Measurements from ENCODE around the gene DIAPH2.
A peak's percentile ranks its signal among the peaks of the same experiment; 100 is the strongest.
"Not testable (repeated sequence)": the region's sequence is repeated elsewhere in the genome, so short reads cannot be mapped to it uniquely, and the experiment has no call there.

Gene DIAPH2

GRCh38 chrX:96820935-96821334 lies 136.3 kb downstream of the DIAPH2 start:
- no peak for DNase-seq

GRCh38 chrX:96824166-96824565 lies 139.5 kb downstream of the DIAPH2 start:
- DNase-seq, result no peak

- DNase-seq, result no peak
Observed at GRCh38 chrX:96833333-96833732, 148.7 kb downstream of the DIAPH2 start.

GRCh38 chrX:96834137-96834536 lies 149.5 kb downstream of the DIAPH2 start:
- DNase-seq, result no peak

GRCh38 chrX:96835660-96836289 lies 151.1 kb downstream of the DIAPH2 start:
- DNase-seq, result no peak

- no peak for DNase-seq
Observed at GRCh38 chrX:96837808-96838207, 153.2 kb downstream of the DIAPH2 start.

- no peak for DNase-seq
Observed at GRCh38 chrX:96838537-96838936, 153.9 kb downstream of the DIAPH2 start.

- DNase-seq, result no peak
Observed at GRCh38 chrX:96841325-96841724, 156.7 kb downstream of the DIAPH2 start.

GRCh38 chrX:96841866-96842265 lies 157.2 kb downstream of the DIAPH2 start:
- DNase-seq, result not testable (repeated sequence)

- DNase-seq, result no peak
Observed at GRCh38 chrX:96843566-96843965, 158.9 kb downstream of the DIAPH2 start.

- peak in 1 of 56 donors; percentile 0 for DNase-seq
Observed at GRCh38 chrX:96846841-96847240, 162.2 kb downstream of the DIAPH2 start.

- not testable (repeated sequence) for DNase-seq
Observed at GRCh38 chrX:96859422-96859821, 174.8 kb downstream of the DIAPH2 start.

- no peak for DNase-seq
Observed at GRCh38 chrX:96861218-96861617, 176.6 kb downstream of the DIAPH2 start.

- DNase-seq, result no peak
Observed at GRCh38 chrX:96861661-96862060, 177.0 kb downstream of the DIAPH2 start.

- DNase-seq, result no peak
Observed at GRCh38 chrX:96883608-96884007, 199.0 kb downstream of the DIAPH2 start, which contains the start of gene RPA4. RPA4 (plus strand) TSS chrX:96883908; CDS start chrX:96884311, 403 bp downstream.

GRCh38 chrX:96884027-96884426 lies 199.4 kb downstream of the DIAPH2 start:
- DNase-seq, result no peak

- DNase-seq, result no peak
Observed at GRCh38 chrX:96889726-96890125, 205.1 kb downstream of the DIAPH2 start.

- DNase-seq, result no peak
Observed at GRCh38 chrX:96906741-96907140, 222.1 kb downstream of the DIAPH2 start.

GRCh38 chrX:96907516-96908272 lies 223.1 kb downstream of the DIAPH2 start:
- no peak for DNase-seq

GRCh38 chrX:96909291-96909690 lies 224.6 kb downstream of the DIAPH2 start:
- DNase-seq, result peak in 2 of 56 donors; percentile 0 to 1

GRCh38 chrX:96918864-96919263 lies 234.2 kb downstream of the DIAPH2 start:
- no peak for DNase-seq

- no peak for DNase-seq
Observed at GRCh38 chrX:96919672-96920071, 235.0 kb downstream of the DIAPH2 start.

- no peak for DNase-seq
Observed at GRCh38 chrX:96924581-96924980, 239.9 kb downstream of the DIAPH2 start.
